ENCODE results near the gene C8B. TPM values are rescaled to one million over a fixed set of nuclear protein-coding genes. Genes with fewer than 3 reads are reported as not detected.

The C8B gene
- total and polyA plus RNA-seq, 2 donors (not counting 1 experiment from before 2014, with no cell fraction given): not detected

DNA sequence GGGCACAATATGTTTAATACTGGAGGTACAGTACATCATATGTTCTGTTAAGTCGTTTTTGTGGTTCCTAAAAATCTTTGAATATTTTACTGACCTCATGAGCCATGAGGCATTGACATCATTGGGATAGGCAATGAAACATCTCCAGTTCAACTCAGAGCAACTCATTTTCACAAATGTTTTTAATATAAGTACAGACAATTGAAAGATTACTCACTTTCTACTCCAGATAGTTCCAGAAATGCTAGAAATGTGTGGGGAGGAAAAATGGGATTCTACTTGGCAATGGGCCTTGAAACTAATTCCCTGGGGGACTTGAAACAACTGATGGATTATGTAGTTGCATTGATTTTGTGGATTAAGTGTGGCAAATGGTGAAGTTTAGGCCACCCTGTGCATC, 7.2 kb upstream of the C8B start:
- Mint-ChIP-seq H3K4me1 (no peaks in the 10 kb centered on the region), H3K27ac (no peak overlapping the region), H3K4me3 (no peak overlapping the region), H3K9me3 (ENCODE audit: insufficient read depth) (no peaks in the 10 kb centered on the region), H3K27me3 (peaks cover 4% of the 10 kb centered on the region)
- Histone ChIP-seq H2AFZ (ENCODE audit: insufficient read depth, low read depth, low read length, poor library complexity, severe bottlenecking) (no peak overlapping the region), H4K20me1 (ENCODE audit: control insufficient read depth, insufficient read depth, low read length, poor library complexity, severe bottlenecking) (no peaks in the 10 kb centered on the region), H3K9me3 (ENCODE audit: control extremely low read depth in 1 of 3, control insufficient read depth in 2 of 3, insufficient read depth in 1 of 3, low read length in 2 of 3) (peaks cover 0 to 3% (median 0%) of the 10 kb centered on the region in 3 donors), H3K4me2 (replicated peaks; ENCODE audit: low read depth, low read length, poor library complexity, severe bottlenecking) (no peak overlapping the region), H3K27me3 (replicated peaks in 1 of 4; ENCODE audit: control extremely low read depth in 1 of 4, control insufficient read depth in 3 of 4, insufficient read depth in 4 of 4, low read length in 3 of 4) (no peaks in the 10 kb centered on the region), H3K4me3 (ENCODE audit: control extremely low read depth in 1 of 5, extremely low read depth in 1 of 5, insufficient read depth in 1 of 5, low read depth in 2 of 5, low read length in 4 of 5) (no peak overlapping the region), H3K4me1 (ENCODE audit: control insufficient read depth in 2 of 2, insufficient read depth in 2 of 2, low read length in 2 of 2) (no peaks in the 10 kb centered on the region), H3K9ac (ENCODE audit: low read length) (no peak overlapping the region), H3K36me3 (replicated peaks in 1 of 2; ENCODE audit: control extremely low read depth in 1 of 2, control insufficient read depth in 1 of 2, extremely low read depth in 1 of 2, insufficient read depth in 2 of 2, low read length in 1 of 2) (no peaks in the 10 kb centered on the region), H3K79me2 (ENCODE audit: control insufficient read depth, insufficient read depth, low read length) (no peaks in the 10 kb centered on the region), H3K27ac (ENCODE audit: low read length in 2 of 2) (no peak overlapping the region)
- intact Hi-C loops (cut with micrococcal nuclease): no loop called here
- POLR2A ChIA-PET: no interaction called here
- ATAC-seq (ENCODE audit: low read depth) (no peak), DNase-seq (no peak)
- CTCF ChIA-PET: no interaction called here
- no CpG with 5 or more reads among the region's 1 CpG for WGBS (ENCODE audit: insufficient coverage)
- TF ChIP-seq, protein P1, sequence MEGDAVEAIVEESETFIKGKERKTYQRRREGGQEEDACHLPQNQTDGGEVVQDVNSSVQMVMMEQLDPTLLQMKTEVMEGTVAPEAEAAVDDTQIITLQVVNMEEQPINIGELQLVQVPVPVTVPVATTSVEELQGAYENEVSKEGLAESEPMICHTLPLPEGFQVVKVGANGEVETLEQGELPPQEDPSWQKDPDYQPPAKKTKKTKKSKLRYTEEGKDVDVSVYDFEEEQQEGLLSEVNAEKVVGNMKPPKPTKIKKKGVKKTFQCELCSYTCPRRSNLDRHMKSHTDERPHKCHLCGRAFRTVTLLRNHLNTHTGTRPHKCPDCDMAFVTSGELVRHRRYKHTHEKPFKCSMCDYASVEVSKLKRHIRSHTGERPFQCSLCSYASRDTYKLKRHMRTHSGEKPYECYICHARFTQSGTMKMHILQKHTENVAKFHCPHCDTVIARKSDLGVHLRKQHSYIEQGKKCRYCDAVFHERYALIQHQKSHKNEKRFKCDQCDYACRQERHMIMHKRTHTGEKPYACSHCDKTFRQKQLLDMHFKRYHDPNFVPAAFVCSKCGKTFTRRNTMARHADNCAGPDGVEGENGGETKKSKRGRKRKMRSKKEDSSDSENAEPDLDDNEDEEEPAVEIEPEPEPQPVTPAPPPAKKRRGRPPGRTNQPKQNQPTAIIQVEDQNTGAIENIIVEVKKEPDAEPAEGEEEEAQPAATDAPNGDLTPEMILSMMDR (IDR thresholded peaks at IDR 0.05): no peak
- TF ChIP-seq EZH2 (IDR thresholded peaks at IDR 0.05; ENCODE audit: borderline replicate concordance, insufficient read depth, low read depth, low read length, poor library complexity, severe bottlenecking): no peak

DNA sequence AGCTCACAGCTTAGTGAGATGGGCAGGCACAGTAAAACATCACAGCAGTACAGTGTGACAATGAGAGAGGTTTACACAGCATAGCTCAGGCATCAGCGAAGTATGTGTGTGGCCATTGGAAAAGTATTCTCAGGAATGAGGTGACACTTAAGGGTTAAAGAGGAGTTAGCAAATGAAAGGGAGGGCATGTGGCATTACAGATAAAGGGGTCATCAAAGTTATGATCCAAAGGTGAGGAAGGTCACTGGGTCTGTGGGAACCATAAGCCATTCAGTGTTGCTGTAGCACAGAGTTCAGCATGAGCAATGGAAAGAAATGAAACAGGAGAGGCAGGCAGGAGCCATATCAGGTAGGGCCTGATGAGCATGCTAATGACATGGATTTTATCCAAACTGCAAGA, 4.5 kb upstream of the C8B start:
- no peaks in the 10 kb centered on the region for H3K4me1 ChIP-seq (ENCODE audit: control insufficient read depth in 2 of 2, insufficient read depth in 2 of 2, low read length in 2 of 2)
- POLR2A ChIA-PET: no interaction called here
- peaks cover 0 to 3% (median 0%) of the 10 kb centered on the region in 3 donors for H3K9me3 ChIP-seq (ENCODE audit: control extremely low read depth in 1 of 3, control insufficient read depth in 2 of 3, insufficient read depth in 1 of 3, low read length in 2 of 3)
- no peaks in the 10 kb centered on the region for H4K20me1 ChIP-seq (ENCODE audit: control insufficient read depth, insufficient read depth, low read length, poor library complexity, severe bottlenecking)
- H3K4me3 Mint-ChIP-seq: no peak overlapping the region
- H3K9me3 Mint-ChIP-seq (ENCODE audit: insufficient read depth): no peaks in the 10 kb centered on the region
- ATAC-seq (ENCODE audit: low read depth): no peak
- 86% methylated on average over 1 of the region's 1 CpG for WGBS (ENCODE audit: insufficient coverage)
- H3K4me2 ChIP-seq (replicated peaks; ENCODE audit: low read depth, low read length, poor library complexity, severe bottlenecking): no peak overlapping the region
- peaks cover 0 to 3% (median 0%) of the 10 kb centered on the region in 4 experiments for H3K27me3 ChIP-seq (replicated peaks in 1 of 4; ENCODE audit: control extremely low read depth in 1 of 4, control insufficient read depth in 3 of 4, insufficient read depth in 4 of 4, low read length in 3 of 4)
- intact Hi-C loops (cut with micrococcal nuclease): no loop called here
- H3K27ac ChIP-seq (ENCODE audit: low read length in 2 of 2): no peak overlapping the region
- H3K79me2 ChIP-seq (ENCODE audit: control insufficient read depth, insufficient read depth, low read length): no peaks in the 10 kb centered on the region
- no peak overlapping the region for H2AFZ ChIP-seq (ENCODE audit: insufficient read depth, low read depth, low read length, poor library complexity, severe bottlenecking)
- H3K9ac ChIP-seq (ENCODE audit: low read length): no peak overlapping the region
- TF ChIP-seq, protein P1 (IDR thresholded peaks at IDR 0.05): no peak
- TF ChIP-seq EZH2 (IDR thresholded peaks at IDR 0.05; ENCODE audit: borderline replicate concordance, insufficient read depth, low read depth, low read length, poor library complexity, severe bottlenecking): no peak
- H3K4me3 ChIP-seq (ENCODE audit: control extremely low read depth in 1 of 5, extremely low read depth in 1 of 5, insufficient read depth in 1 of 5, low read depth in 2 of 5, low read length in 4 of 5): no peak overlapping the region
- H3K36me3 ChIP-seq (replicated peaks in 1 of 2; ENCODE audit: control extremely low read depth in 1 of 2, control insufficient read depth in 1 of 2, extremely low read depth in 1 of 2, insufficient read depth in 2 of 2, low read length in 1 of 2): no peaks in the 10 kb centered on the region
- no peaks in the 10 kb centered on the region for H3K4me1 Mint-ChIP-seq
- H3K27me3 Mint-ChIP-seq: peaks cover 4% of the 10 kb centered on the region
- CTCF ChIA-PET: no interaction called here
- H3K27ac Mint-ChIP-seq: no peak overlapping the region
- no peak for DNase-seq

All from B cell (primary cell).